Right lobe of liver (tissue), 4 donors: ENCODE measurements around the gene DEXI.

ENCODE experiments used
- POLR2A ChIP-seq: fragments of 450-650 bp; IDR thresholded peaks from one replicate; pipeline ENCODE4 v1.6.1; 2017; ENCODE audit warnings: antibody characterized with exemption, mild to moderate bottlenecking
- TF ChIP-seq, protein P1 (sequence below), 4 donors: fragments of 200-600 bp in 3 of 4; fragments of 450-650 bp in 1 of 4; IDR thresholded peaks; one replicate each; pipeline versions ENCODE4 v1.5.1 to v1.8.0; 2016 to 2022; ENCODE audit warnings: antibody characterized with exemption in 4 of 4, mild to moderate bottlenecking in 2 of 4
- donor health status: DM: no; HTN: no; CAD: no.
- donor health status: DM: no; HTN: no; CAD: no.
- donor health status: DM: no; HTN: yes; CAD: no.

DNA sequence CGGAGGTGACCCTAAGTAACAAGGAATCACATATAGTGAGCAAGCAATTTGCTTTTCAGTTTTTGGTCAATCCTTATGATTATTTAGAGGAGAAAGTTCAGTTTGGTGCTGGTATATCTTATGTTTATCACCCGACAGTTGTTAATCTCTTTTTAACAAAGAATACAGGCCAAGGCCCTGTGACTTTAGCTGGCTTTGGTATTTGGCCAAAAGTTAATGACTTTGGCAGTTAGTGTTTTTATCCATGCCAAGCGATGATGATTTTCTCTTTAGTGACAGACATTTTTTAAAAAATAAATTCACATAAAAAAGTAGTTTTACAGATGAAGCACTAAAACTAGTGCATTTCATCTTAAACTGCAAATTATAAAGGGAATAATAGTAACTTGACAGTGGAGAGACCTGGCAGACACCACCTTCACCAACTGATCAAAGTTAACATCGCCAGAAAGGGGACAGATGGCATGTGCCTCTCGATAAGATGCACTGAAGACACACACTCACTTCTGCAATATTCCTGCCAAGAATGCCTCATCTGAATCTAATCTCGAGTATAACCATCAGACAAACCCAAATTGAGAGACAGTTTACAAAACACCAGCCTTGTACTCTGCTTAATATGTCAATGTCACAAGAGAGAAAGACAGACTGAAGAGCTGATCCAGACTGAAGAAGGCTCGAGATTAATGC lies 6.9 kb downstream of the DEXI start:
- TF ChIP-seq, protein P1, sequence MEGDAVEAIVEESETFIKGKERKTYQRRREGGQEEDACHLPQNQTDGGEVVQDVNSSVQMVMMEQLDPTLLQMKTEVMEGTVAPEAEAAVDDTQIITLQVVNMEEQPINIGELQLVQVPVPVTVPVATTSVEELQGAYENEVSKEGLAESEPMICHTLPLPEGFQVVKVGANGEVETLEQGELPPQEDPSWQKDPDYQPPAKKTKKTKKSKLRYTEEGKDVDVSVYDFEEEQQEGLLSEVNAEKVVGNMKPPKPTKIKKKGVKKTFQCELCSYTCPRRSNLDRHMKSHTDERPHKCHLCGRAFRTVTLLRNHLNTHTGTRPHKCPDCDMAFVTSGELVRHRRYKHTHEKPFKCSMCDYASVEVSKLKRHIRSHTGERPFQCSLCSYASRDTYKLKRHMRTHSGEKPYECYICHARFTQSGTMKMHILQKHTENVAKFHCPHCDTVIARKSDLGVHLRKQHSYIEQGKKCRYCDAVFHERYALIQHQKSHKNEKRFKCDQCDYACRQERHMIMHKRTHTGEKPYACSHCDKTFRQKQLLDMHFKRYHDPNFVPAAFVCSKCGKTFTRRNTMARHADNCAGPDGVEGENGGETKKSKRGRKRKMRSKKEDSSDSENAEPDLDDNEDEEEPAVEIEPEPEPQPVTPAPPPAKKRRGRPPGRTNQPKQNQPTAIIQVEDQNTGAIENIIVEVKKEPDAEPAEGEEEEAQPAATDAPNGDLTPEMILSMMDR (IDR thresholded peaks at IDR 0.05): no peak
- no peak for TF ChIP-seq POLR2A
